Mesendoderm (in vitro differentiated cells): Measurements from ENCODE around the gene XPC.

ENCODE experiments used
- DNase-seq: peaks from one replicate; pipeline ENCODE4 v3.0.0; 2013
- H2AK5ac ChIP-seq: 2 replicates; pipeline ENCODE4 v1.6.1; 2013; ENCODE audit warnings: low read length, inconsistent platforms
- H2BK120ac ChIP-seq: 2 replicates; pipeline ENCODE4 v1.6.1; 2013; ENCODE audit warnings: low read depth, mild to moderate bottlenecking, low read length, moderate library complexity, mixed read lengths
- H2BK15ac ChIP-seq: replicated peaks from 2 replicates; pipeline ENCODE4 v1.6.1; 2013; ENCODE audit warnings: low read depth, mild to moderate bottlenecking, moderate library complexity
- H2BK5ac ChIP-seq: 2 replicates; pipeline ENCODE4 v1.6.1; 2013; ENCODE audit warnings: low read length, inconsistent platforms
- H3K18ac ChIP-seq: 2 replicates; pipeline ENCODE4 v1.6.1; 2013; ENCODE audit warnings: mild to moderate bottlenecking, low read length, mixed read lengths
- H3K23ac ChIP-seq: one replicate; pipeline ENCODE4 v1.6.1; 2013; ENCODE audit warnings: low read length
- H3K27ac ChIP-seq: 2 replicates; pipeline ENCODE4 v1.5.1; 2013; ENCODE audit warnings: low read depth, mild to moderate bottlenecking, inconsistent platforms, low read length, moderate library complexity
- H3K27me3 ChIP-seq: 2 replicates; pipeline ENCODE4 v1.6.1; 2013; ENCODE audit warnings: low read length, control low read depth, mild to moderate bottlenecking, inconsistent platforms; ENCODE audit not compliant: insufficient read depth, poor library complexity
- H3K36me3 ChIP-seq: 2 replicates; pipeline ENCODE4 v1.6.1; 2013; ENCODE audit warnings: low read length, inconsistent platforms; ENCODE audit not compliant: control insufficient read depth, insufficient read depth
- H3K4ac ChIP-seq: one replicate; pipeline ENCODE4 v1.6.1; 2013; ENCODE audit warnings: low read depth, mild to moderate bottlenecking, low read length, moderate library complexity
- H3K4me1 ChIP-seq: 2 replicates; pipeline ENCODE4 v1.6.1; 2013; ENCODE audit warnings: low read depth, low read length, inconsistent platforms; ENCODE audit not compliant: control insufficient read depth
- H3K4me2 ChIP-seq: 2 replicates; pipeline ENCODE4 v1.6.1; 2013; ENCODE audit warnings: low read length
- H3K4me3 ChIP-seq: 2 replicates; pipeline ENCODE4 v1.5.1; 2013; ENCODE audit warnings: mild to moderate bottlenecking, low read length
- H3K56ac ChIP-seq: one replicate; pipeline ENCODE4 v1.6.1; 2013; ENCODE audit warnings: low read length
- H3K79me1 ChIP-seq: 2 replicates; pipeline ENCODE4 v1.6.1; 2013; ENCODE audit warnings: low read length, inconsistent platforms
- H3K79me2 ChIP-seq: 2 replicates; pipeline ENCODE4 v1.6.1; 2013; ENCODE audit warnings: mild to moderate bottlenecking, low read length; ENCODE audit not compliant: control insufficient read depth, insufficient read depth
- H3K9ac ChIP-seq: 2 replicates; pipeline ENCODE4 v1.6.1; 2013; ENCODE audit warnings: low read length, inconsistent platforms
- H4K5ac ChIP-seq: one replicate; pipeline ENCODE4 v1.6.1; 2013; ENCODE audit warnings: low read length
- H4K8ac ChIP-seq: one replicate; pipeline ENCODE4 v1.6.1; 2013; ENCODE audit warnings: low read depth, mild to moderate bottlenecking, control low read depth, low read length, moderate library complexity
- WGBS: extraction: QIAGEN DNeasy Blood & Tissue Kit; methylation state at CpG from one replicate; pipeline ENCODE4 v1.1.7; 2013; ENCODE audit warnings: low lambda C conversion rate, missing lambda C conversion rate; ENCODE audit not compliant: insufficient coverage; ENCODE audit errors: extremely low coverage; 5-methylcytosine and 5-hydroxymethylcytosine counted together

Gene XPC

GRCh38 chr3:14152233-14152962, 26.0 kb downstream of the XPC start:
- H3K79me2 ChIP-seq: no peaks in the 10 kb centered on the region
- no peak overlapping the region for H3K9ac ChIP-seq
- no peak overlapping the region for H3K4me3 ChIP-seq
- H3K4me2 ChIP-seq: no peak overlapping the region
- no peaks in the 10 kb centered on the region for H3K79me1 ChIP-seq
- no peak overlapping the region for H4K8ac ChIP-seq
- no CpG with 5 or more reads among the region's 11 CpGs for WGBS
- H4K5ac ChIP-seq: no peak overlapping the region
- peaks cover 4% of the 10 kb centered on the region for H3K4me1 ChIP-seq
- no peak overlapping the region for H3K4ac ChIP-seq
- no peak overlapping the region for H2BK5ac ChIP-seq
- H2BK15ac ChIP-seq: no peak overlapping the region
- no peaks in the 10 kb centered on the region for H3K27me3 ChIP-seq
- peaks cover 4% of the 10 kb centered on the region for H3K36me3 ChIP-seq
- H2AK5ac ChIP-seq: no peak overlapping the region
- H2BK120ac ChIP-seq: no peak overlapping the region
- DNase-seq: no peak
- no peak overlapping the region for H3K27ac ChIP-seq
- no peak overlapping the region for H3K56ac ChIP-seq
- no peak overlapping the region for H3K18ac ChIP-seq
- no peak overlapping the region for H3K23ac ChIP-seq

GRCh38 chr3:14151471-14152083, 26.8 kb downstream of the XPC start:
- no peak overlapping the region for H3K23ac ChIP-seq

GRCh38 chr3:14150491-14151230, 27.7 kb downstream of the XPC start:
- no peaks in the 10 kb centered on the region for H3K79me1 ChIP-seq
- no peak overlapping the region for H3K23ac ChIP-seq
- no peak overlapping the region for H3K4me2 ChIP-seq
- no peak overlapping the region for H3K4me3 ChIP-seq
- H3K9ac ChIP-seq: no peak overlapping the region
- WGBS: no CpG with 5 or more reads among the region's 9 CpGs
- no peak overlapping the region for H3K18ac ChIP-seq
- H3K56ac ChIP-seq: no peak overlapping the region
- no peak overlapping the region for H2AK5ac ChIP-seq
- H3K36me3 ChIP-seq: peaks cover 2% of the 10 kb centered on the region
- H3K27me3 ChIP-seq: no peaks in the 10 kb centered on the region
- H3K27ac ChIP-seq: no peak overlapping the region
- H3K4me1 ChIP-seq: peaks cover 4% of the 10 kb centered on the region
- no peak overlapping the region for H3K4ac ChIP-seq
- H2BK120ac ChIP-seq: no peak overlapping the region
- DNase-seq: no peak
- no peaks in the 10 kb centered on the region for H3K79me2 ChIP-seq
- no peak overlapping the region for H2BK15ac ChIP-seq
- no peak overlapping the region for H4K8ac ChIP-seq
- H4K5ac ChIP-seq: no peak overlapping the region
- no peak overlapping the region for H2BK5ac ChIP-seq

More at GRCh38 chr3:14151471-14152083, 26.8 kb downstream of the XPC start:
- WGBS: no CpG with 5 or more reads among the region's 12 CpGs
- Histone ChIP-seq H3K79me1 (no peaks in the 10 kb centered on the region), H3K9ac (no peak overlapping the region), H4K5ac (no peak overlapping the region), H3K4me2 (no peak overlapping the region), H3K56ac (no peak overlapping the region), H3K36me3 (peaks cover 4% of the 10 kb centered on the region), H3K4me1 (peaks cover 4% of the 10 kb centered on the region), H2BK5ac (no peak overlapping the region), H4K8ac (no peak overlapping the region), H2AK5ac (no peak overlapping the region), H2BK120ac (no peak overlapping the region), H3K18ac (no peak overlapping the region), H3K79me2 (no peaks in the 10 kb centered on the region), H3K4ac (no peak overlapping the region), H3K4me3 (no peak overlapping the region), H2BK15ac (no peak overlapping the region), H3K27ac (no peak overlapping the region), H3K27me3 (no peaks in the 10 kb centered on the region)
- DNase-seq: no peak

GRCh38 chr3:14150078-14150477, 28.3 kb downstream of the XPC start:
- no peak overlapping the region for H2AK5ac ChIP-seq
- WGBS: no CpG with 5 or more reads among the region's 9 CpGs
- H3K9ac ChIP-seq: no peak overlapping the region
- H2BK15ac ChIP-seq: no peak overlapping the region
- H3K4ac ChIP-seq: no peak overlapping the region
- no peak overlapping the region for H4K5ac ChIP-seq
- H3K27me3 ChIP-seq: no peaks in the 10 kb centered on the region
- no peak overlapping the region for H3K4me3 ChIP-seq
- DNase-seq: no peak
- H2BK5ac ChIP-seq: no peak overlapping the region
- H3K23ac ChIP-seq: no peak overlapping the region
- no peak overlapping the region for H3K56ac ChIP-seq
- H3K79me2 ChIP-seq: no peaks in the 10 kb centered on the region
- H3K18ac ChIP-seq: no peak overlapping the region
- no peak overlapping the region for H4K8ac ChIP-seq
- H3K27ac ChIP-seq: no peak overlapping the region
- H3K4me2 ChIP-seq: no peak overlapping the region
- peaks cover 2% of the 10 kb centered on the region for H3K36me3 ChIP-seq
- no peak overlapping the region for H2BK120ac ChIP-seq
- H3K79me1 ChIP-seq: no peaks in the 10 kb centered on the region
- peaks cover 4% of the 10 kb centered on the region for H3K4me1 ChIP-seq

- no peak overlapping the region for H3K4me2 ChIP-seq
- no peaks in the 10 kb centered on the region for H3K27me3 ChIP-seq
- no peak overlapping the region for H2BK15ac ChIP-seq
- no peaks in the 10 kb centered on the region for H3K36me3 ChIP-seq
- H3K56ac ChIP-seq: peak overlapping the region; percentile 68
- H2AK5ac ChIP-seq: no peak overlapping the region
- no peaks in the 10 kb centered on the region for H3K79me2 ChIP-seq
- no peak overlapping the region for H3K4ac ChIP-seq
- no peak overlapping the region for H3K18ac ChIP-seq
- H3K23ac ChIP-seq: peak overlapping the region; percentile 53
- peaks cover 4% of the 10 kb centered on the region for H3K4me1 ChIP-seq
- no peak overlapping the region for H3K4me3 ChIP-seq
- H4K5ac ChIP-seq: no peak overlapping the region
- no peak overlapping the region for H2BK5ac ChIP-seq
- peak overlapping the region; percentile 28 for H3K9ac ChIP-seq
- H3K79me1 ChIP-seq: no peaks in the 10 kb centered on the region
- no peak overlapping the region for H2BK120ac ChIP-seq
- no peak overlapping the region for H4K8ac ChIP-seq
- DNase-seq: peak; percentile 94
- WGBS: no CpG with 5 or more reads among the region's 28 CpGs
- no peak overlapping the region for H3K27ac ChIP-seq
Observed at GRCh38 chr3:14148041-14148985, 30.1 kb downstream of the XPC start.
